GM19372 (cell line): Measurements from ENCODE around the gene VPS13D.
"Not testable (repeated sequence)": the region's sequence is repeated elsewhere in the genome, so short reads cannot be mapped to it uniquely, and the experiment has no call there.

Experiments
- ATAC-seq: cut with Tn5 transposase; IDR thresholded peaks from one replicate; pipeline ENCODE4 v1.9.1; 2021; ENCODE audit warnings: mild to moderate bottlenecking, low read depth, moderate library complexity; ENCODE audit not compliant: unreplicated experiment

Gene VPS13D

DNA sequence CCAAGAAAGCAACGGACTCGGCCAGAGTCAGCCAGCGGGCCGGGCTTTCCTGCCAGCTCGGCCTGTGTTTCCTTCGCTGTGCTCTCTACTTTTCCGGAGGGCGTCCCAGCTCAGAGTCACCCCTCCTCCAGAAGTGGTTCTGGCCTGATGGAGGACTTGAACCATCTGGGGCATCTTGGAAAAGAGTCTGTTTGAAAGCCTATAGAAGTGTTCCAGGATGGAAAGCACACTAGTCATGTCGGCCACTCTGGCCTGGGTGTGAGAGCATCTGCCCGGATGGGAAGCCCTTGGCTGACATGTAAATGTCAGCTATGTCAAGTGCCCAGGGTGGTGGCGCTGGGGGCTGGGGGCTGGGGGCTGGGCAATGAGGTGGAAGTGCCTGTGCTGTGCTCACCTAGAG is 274.8 kb downstream of the VPS13D start:
- no peak for ATAC-seq

DNA sequence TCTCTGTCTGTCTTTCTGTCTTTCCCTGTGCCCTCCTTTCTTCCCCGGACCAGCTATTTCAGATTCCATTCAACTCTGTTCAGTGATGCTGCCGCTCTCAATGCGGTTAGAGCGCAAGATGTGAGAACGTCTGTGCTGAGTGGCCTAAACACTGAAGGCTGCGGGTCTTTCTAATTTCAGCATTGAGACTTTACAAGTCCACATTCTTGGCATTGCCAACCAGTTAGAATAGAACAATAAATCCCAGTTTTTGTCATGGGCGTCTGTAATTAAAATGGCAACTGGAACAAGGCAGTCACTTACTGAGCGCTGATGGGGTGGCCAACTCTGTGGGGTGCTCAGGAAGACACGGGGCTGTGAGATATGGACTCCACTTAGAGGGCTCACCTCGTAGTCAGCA is 275.4 kb downstream of the VPS13D start:
- no peak for ATAC-seq

DNA sequence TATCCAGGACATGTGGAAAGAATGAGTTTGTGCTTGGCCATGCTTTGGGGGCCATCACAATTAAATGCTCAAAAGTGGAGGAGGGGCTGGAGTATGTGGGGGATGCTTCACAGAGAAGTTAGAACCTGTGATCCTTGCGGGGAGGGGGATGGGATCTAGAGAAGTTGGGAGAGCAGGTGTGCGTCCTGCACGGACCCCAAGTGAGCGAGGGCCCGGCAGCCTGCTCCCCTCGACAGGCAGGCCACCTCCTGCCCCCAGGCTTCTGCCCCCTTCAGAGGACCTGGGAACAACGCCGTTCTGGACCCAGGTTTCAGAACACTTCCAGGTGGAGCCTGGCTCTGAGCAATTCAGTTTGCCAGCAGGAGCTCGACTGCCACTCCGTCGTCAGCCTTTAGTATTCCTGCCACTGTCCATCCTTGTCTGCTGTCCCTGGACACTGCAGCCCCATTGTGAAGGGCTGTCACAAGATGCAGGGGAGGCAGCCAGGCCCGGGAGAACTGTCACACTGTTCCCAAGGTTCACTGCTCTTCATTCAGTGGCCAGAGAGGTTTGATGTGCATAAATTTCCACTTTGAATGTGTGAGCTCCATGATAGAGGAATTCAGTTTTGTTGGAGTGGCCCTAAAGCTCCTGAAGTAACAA is 275.9 kb downstream of the VPS13D start:
- no peak for ATAC-seq

DNA sequence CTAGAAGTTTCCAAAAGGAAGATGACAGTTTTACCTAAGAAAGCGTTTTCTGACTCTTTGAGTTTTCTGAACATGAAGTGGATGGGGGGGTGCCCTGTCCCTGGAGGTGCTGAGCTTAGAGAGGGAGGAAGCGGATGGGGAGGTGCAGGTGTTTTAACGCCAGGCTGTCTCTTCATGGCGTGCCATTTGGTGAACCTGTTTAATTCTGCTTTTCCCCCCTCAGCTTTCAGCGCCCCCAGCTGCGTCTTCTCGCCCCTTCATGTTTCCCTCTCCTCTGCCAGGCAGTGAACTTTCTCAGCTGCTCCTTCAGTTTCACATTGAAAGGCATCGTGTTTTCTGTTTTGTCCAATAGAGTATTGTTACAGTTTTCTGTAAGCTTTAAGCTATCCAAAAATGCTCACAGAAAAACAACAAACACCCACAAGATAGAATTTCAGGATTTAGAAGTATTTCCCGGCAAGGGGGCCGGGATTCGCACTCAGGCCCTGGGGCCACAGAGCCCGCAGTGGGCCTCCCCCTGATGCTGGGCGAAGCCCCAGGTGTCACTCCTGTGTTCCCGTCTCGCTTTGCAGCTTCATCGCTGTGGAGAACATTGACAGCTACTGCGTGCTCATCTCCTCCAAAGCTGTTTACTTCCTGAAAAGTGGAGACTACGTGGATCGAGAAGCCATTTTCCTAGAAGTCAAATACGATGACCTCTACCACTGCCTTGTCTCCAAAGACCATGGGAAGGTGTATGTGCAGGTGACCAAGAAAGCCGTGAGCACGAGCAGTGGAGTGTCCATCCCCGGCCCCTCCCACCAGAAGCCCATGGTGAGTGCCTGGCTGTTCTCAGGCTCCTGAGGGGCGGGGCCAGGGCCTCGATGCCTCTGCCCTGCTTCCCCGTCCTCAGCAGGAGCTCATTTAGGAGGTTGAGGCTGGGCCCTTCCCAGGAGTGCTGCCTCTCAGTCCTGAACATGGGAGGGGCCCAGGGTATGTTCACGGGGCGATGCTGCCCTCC is 276.8 kb downstream of the VPS13D start:
- ATAC-seq = no peak

DNA sequence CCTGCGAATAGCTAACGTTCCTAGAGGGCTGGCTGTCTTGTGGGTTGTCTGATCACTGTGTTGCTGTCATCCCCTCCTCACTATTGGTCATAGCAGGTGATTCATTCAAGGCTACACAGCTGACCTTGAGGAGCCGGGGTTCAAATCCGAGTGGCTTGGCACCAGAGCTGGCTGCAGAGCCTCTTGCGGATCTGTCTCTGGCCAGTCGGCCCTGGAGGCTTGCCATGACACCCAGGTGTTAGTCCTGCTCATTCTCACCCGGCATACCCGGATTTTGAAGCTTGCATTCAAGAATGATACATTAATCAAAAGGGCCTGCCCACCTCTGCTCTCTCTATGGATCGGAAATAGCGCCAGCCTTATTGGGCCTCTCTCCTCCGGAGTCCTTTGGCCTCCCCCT is 277.8 kb downstream of the VPS13D start:
- no peak for ATAC-seq

DNA sequence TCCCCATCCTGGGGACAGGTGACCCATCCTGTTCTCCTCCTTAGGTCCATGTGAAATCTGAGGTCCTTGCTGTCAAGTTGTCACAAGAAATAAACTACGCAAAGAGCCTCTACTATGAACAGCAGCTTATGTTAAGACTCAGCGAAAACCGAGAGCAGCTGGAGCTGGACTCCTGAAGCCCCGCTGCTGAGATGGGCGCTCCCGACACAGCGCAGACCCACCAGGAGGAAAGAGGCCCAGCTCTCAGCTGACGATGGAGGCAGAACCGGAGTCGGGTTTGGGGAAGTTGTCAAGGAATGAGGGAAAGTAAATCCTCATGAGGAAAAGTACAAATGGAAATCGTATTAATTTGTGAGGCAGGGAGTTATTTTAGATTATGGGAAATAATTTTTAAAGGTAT is 279.0 kb downstream of the VPS13D start:
- no peak for ATAC-seq

DNA sequence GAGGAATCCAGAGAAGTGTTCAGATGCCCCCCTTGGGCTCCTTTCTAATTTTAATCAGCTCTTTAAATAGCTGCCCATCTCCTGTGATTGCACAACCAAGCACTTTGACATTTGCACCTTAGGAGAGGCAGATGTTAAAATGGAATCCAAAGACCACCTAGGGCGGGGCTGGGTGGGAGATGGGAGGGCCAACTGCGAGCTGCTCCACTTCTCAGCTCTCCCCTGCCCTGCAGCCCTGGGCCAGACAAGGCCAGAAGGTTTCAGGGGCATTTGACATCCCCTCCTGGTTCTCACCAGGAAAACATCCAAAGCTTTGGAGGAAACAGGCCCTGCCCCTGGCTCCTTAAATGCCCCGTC is 281.3 kb downstream of the VPS13D start:
- ATAC-seq = no peak

DNA sequence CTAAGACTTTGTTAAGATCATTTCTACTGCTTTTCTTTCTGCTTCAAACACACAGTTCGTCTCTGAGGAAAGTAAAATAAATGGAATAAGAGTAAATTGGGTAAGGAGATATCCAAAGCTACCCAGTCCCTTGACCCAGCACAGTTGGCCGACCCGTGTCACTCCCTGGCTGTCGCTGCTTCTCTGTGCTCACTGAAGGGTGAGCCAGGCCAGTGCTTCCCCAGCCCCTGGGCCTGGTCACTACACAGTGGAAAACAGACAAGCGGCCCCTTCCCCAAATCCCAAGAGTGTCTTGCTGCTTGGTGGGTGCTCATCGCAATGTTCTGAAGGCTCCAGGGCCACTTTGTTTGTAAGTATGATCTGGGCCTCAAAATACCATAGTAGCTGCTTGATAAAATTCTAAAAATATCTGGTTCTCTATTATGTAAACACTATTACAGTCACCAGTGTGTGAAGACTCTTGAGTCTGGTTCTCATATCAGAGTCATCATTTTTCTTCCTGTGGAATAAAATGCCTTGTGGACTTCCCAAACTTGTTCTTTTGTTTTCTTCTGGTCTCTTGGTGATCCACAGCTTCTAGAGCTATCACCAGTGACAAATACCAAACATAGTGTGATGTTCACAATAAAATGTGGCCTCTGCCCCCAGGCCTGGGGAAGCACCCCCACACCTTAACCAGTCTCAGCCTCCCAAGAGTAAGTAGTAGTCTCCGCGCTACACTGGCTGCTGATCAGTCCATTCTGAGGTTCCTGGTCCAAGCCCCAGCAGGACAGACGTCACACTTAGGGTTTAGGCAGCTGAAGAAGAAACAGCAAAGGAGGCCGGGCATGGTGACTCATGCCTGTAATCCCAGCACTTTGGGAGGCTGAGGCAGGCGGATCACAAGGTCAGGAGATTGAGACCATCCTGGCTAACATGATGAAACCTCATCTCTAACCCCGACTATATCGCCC is 282.0 kb downstream of the VPS13D start:
- ATAC-seq = no peak

DNA sequence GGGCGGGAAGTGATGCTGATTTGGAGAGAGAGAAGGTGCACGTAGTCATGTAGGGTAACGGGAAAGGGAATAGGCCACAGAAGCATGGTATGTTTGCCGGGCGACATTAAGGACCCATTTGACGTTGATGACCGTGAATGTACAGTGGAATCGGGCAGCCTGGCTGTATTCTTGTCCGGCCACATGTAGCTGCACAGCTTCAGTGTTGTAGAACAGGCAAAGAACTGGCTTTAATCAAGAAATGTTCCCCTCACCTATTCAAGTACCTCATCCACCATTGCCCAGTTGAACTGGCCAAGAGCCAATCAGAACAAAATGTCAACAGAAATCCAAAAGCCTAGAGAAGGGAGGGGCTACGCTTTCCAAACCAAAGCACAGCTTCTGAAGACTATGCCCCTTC is 283.4 kb downstream of the VPS13D start:
- no peak for ATAC-seq

DNA sequence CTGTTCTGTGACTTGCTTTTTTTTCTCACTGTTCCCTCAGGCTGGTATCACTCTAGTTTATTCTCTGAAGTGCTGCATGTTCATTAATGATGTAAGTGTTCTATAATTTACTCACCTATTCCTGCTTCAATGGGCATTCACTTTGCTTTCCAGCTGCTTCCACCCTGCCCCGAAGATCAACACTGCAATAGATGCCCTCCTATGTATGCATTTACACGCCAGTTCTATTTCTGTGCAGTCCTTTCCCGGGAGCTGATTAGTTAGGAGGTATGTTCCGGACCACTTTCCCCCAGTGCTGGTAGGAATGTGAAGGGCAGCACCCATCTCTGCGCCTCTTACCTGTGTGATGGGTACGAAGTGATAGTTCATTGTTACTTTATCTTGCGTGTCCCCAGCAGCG is 284.8 kb downstream of the VPS13D start:
- no peak for ATAC-seq

DNA sequence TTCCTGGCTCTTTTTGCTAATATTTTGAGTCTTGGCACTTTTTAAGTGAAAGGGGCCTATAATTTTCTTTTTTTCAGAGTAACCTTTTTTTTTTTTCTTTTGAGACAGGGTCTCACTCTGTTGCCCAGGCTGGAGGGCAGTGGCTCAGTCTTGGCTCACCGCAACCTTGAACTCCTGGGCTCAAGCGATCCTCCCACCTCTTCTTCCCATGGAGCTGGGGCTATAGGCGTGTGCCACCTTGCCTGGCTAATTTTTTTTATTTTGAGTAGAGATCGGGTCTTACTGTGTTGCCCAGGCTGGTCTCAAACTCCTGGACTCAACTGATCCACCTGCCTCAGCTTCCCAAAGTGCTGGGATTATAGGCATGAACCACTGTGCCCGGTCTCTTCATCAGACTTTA is 285.4 kb downstream of the VPS13D start:
- ATAC-seq = no peak

DNA sequence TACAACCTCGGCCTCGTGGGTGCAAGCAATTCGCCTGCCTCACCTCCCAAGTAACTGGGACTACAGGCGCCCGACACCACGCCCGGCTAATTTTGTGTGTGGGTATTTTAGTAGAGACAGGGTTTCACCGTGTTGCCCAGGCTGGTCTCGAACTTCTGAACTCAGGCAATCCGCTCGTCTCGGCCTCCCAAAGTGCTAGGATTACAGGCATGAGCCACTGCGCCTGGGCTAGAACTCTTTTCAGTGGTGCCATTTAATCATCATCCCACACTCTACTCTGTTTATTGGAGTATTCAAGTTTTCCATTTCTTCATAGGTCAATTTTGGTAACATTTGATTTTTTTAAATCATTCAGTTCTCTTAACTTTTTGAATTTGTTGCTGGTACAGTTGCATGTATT is 286.9 kb downstream of the VPS13D start:
- ATAC-seq = no peak

DNA sequence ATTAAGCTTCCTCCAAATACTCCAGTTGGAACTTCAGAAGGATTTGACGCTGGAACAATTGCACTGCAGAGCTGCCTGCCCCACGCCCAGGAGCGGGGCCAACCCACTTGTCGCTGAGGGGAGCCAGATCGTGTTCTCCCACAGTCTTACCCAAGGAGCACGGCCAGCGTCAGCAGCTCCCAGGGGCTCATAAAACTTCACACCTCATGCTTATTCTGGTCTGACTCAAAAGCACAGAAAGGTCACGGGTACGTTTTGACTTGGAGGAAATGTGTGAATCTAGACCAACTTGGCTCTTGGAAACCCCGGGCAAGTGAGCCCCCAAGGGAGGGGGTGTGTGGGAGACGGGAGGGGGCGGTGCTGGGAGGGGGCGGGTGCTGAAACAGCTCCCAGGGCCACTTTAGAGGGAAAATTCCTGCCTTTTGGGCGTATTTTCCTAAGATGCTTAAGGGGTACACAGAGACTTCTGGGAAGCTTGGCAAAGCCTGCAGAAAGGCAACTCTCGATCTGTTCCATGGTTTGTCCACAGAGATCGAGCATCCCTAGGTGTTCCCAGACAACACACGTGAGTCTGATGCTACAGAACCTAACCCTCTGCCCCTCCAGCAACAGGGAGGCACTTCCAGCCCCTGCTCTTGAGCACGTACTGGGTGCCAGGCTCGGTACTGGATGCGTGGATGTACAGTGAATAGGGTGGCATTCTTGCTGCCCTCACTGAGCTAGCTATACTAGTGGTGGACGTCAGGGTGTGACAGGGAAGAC is 289.3 kb downstream of the VPS13D start:
- ATAC-seq = no peak

DNA sequence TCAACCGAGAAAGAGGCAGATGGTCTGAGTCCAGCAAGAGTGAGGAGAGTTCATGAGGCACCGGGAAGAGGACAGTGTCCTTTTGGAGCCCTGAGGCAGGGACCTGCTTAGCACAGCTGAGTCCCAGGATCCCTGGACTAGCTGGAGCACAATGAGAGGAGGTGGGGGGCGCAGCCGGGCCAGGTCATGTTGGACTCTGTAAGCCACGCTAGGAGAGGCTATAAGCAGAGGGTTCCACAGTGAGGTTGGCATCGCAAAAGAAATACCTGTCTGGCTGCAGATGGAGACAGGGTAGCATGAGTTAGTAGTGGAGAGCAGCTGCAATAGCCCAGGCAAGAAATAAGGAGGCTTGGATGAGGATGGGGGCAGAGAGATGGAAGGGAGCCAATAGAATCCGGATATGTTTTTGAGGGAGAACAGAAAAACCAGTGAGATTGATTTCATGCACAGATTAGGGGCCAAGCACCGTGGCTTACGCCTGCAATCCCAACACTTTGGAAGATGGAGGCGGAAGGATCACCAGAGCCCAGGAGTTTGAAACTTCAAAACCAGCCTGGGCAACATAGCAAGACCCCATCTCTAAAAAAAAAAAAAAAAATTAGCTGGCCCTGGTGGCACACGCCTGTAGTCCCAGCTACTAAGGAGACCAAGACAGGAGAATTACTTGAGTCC is 290.0 kb downstream of the VPS13D start:
- ATAC-seq = no peak

DNA sequence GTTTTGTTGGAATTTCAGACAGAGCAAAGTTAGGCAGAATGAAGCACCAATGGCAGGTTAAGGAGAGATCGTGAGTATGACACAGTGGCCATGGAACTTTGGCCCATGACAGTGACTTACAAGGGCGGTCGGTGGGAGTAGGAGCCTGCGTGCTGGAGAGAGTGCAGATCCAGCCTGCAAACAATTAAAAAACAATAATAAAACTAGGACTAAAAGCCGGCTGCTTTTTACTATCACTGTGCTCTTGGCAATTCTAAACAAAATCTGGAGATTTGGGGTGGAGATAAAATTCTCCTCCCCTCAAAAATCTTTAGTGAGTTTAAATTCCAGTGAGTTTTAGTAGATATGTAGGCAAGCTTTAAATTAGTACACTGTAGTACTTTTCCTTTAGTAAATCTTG is 291.3 kb downstream of the VPS13D start:
- ATAC-seq = no peak

DNA sequence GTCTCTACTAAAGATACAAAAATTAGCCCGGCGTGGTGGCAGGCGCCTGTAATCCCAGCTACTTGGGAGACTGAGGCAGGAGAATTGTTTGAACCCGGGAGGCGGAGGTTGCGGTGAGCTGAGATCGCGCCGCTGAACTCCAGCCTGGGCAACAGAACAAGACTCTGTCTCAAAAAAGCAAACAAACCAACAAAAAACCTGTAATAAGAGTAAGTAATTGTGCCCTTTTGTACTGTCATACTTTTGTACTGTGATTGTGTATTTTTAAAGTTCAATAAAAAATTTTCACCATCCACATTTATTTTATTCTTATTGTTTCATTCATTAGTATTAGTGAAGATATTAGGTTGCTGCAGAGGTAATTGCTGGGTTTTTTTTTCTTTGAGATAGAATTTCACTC is 292.9 kb downstream of the VPS13D start:
- not testable (repeated sequence) for ATAC-seq

DNA sequence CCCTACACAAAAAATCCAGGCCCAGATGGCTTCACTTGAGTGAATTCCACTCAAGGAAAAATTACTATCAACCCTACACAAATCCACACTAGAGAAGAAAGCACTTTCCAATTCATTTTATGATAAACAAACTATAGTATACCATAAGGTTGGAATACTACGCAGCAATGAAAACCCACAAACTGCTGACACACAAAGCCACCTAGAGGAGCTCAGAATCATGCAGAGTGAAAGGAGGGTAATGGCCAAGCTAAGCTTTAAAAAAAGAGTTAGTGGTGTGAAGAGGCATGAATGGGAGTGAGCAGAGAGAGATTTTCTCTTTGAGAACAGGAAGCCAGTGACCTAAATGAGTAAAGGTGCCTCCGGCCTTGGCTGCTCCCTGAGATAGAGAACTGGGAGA is 294.4 kb downstream of the VPS13D start:
- no peak for ATAC-seq

DNA sequence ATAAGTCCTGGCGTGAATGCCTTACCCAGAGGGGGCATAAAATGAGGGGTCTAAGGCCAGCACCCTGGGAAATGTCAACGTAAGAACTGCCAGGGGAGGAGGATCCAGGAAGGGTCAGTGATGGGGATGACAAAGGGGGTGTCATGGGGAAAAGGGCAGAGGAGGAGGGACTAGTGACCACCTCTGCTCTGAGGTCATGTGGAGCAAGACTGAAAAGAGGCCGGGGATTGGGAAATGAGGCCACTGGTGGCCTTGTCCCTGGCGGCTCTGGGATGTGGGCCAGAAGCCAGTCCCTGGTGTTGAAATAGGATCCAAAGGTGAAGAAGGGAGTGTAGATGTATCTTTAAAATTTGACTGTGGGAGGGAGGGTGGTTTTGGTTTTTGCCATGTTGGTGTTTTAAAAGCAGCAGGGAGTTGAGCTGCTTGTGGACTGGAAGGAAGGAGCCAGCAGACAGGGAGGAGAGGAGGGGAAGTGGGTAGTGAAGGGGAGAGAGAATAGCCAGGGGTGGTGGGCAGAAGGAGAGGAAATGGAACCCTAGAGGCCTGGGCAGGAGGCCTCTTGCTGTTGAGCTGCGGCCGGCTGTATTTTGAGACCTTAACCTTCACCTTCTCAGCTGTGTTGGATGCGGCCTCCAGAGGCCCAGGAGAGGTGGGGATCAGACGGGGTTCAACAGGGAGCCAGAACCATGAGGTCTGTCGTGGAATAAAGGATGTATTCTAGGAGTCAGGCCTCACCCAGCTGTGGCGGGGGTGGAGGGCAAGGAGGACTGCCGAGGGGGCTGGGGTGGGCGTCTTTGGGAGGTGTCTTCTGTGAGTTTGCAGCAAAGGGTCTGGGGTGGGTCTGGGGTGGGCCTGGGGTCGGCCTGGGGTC is 295.7 kb downstream of the VPS13D start:
- no peak for ATAC-seq

DNA sequence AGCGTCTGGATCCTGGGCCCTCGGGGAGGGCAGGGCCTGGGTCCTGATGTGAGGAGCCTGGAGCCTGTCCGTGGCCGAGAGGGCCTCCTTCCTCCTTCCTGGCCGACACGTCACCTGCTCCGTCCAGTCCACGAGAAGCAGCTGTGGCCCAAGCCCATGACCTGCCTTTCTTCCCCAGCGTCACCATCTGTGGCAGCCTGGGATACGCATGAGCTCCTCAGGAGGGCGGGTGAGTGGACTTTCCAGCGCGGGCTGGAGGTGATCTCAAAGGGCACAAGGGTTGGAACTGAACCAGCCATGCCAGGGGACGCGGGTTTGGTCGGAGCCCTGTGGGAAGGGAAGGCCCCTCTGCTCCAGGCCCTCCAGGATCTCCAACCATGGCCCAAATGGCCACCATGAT is 297.7 kb downstream of the VPS13D start:
- no peak for ATAC-seq
